NB4 (cell line): ENCODE results near the gene MRPL48.

ENCODE experiments used
- CTCF ChIP-seq: IDR thresholded peaks from one replicate; pipeline ENCODE4 v1.5.1; 2012; ENCODE audit warnings: low read depth, low read length
- MYC ChIP-seq: IDR thresholded peaks from 2 replicates; pipeline ENCODE4 v1.6.1; 2011; ENCODE audit warnings: low read depth, low read length
- POLR2A ChIP-seq: IDR thresholded peaks from 2 replicates; pipeline ENCODE4 v1.6.1; 2011; ENCODE audit warnings: mild to moderate bottlenecking; ENCODE audit not compliant: insufficient read length; ENCODE audit errors: extremely low read depth
- TF ChIP-seq, protein P1 (sequence below): IDR thresholded peaks from 2 replicates; pipeline ENCODE4 v1.6.1; 2011; ENCODE audit warnings: low read depth, low read length

GRCh38 chr11:73870261-73870660, 82.6 kb downstream of the MRPL48 start:
- TF ChIP-seq CTCF = no peak
- TF ChIP-seq, protein P1, sequence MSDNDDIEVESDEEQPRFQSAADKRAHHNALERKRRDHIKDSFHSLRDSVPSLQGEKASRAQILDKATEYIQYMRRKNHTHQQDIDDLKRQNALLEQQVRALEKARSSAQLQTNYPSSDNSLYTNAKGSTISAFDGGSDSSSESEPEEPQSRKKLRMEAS = no peak
- TF ChIP-seq POLR2A = no peak
- TF ChIP-seq MYC = no peak
